Measurements from ENCODE around the gene BICC1. TPM values are rescaled to one million over a fixed set of nuclear protein-coding genes. Genes with fewer than 3 reads are reported as not detected.

Gene BICC1
- polyA plus RNA-seq, 3 donors, result 0.02 to 0.24 (median 0.14) TPM

GRCh38 chr10:58843760-58844159, 331.1 kb downstream of the BICC1 start:
- Histone ChIP-seq H4K20me1 (ENCODE audit: insufficient read depth, low read length) (no peaks in the 10 kb centered on the region), H2AFZ (ENCODE audit: insufficient read depth, low read depth, low read length, poor library complexity, severe bottlenecking) (no peak overlapping the region), H3K9me3 (replicated peaks in 1 of 2; ENCODE audit: control insufficient read depth in 1 of 2, insufficient read depth in 1 of 2, low read length in 2 of 2) (peaks cover 0 to 3% of the 10 kb centered on the region in 2 donors), H3K27ac (ENCODE audit: low read depth in 1 of 2, low read length in 2 of 2) (no peak overlapping the region), H3K36me3 (replicated peaks in 1 of 2; ENCODE audit: control insufficient read depth in 1 of 2, insufficient read depth in 2 of 2, low read length in 2 of 2) (no peaks in the 10 kb centered on the region), H3K4me2 (replicated peaks; ENCODE audit: extremely low read depth, low read length, poor library complexity, severe bottlenecking) (no peak overlapping the region), H3K79me2 (ENCODE audit: insufficient read depth, low read length) (no peaks in the 10 kb centered on the region), H3K4me3 (replicated peaks in 1 of 3; ENCODE audit: low read depth in 2 of 3, low read length in 3 of 3) (no peak overlapping the region), H3K27me3 (ENCODE audit: control insufficient read depth in 2 of 2, insufficient read depth in 2 of 2, low read length in 2 of 2) (no peaks in the 10 kb centered on the region), H3K9ac (ENCODE audit: insufficient read depth, low read length, poor library complexity, severe bottlenecking) (no peak overlapping the region), H3K4me1 (ENCODE audit: control insufficient read depth in 1 of 2, insufficient read depth in 2 of 2, low read length in 2 of 2) (no peaks in the 10 kb centered on the region)
- peaks cover 0 to 10% (median 3%) of the 10 kb centered on the region in 7 donors for H3K9me3 Mint-ChIP-seq
- no peaks in the 10 kb centered on the region for H3K4me1 Mint-ChIP-seq
- whole genome bisulfite sequencing (ENCODE audit: insufficient coverage), result 86% methylated on average over 1 of the region's 4 CpGs
- intact Hi-C loops (cut with micrococcal nuclease), result no loop called here
- H3K4me3 Mint-ChIP-seq, result no peak overlapping the region
- no peak overlapping the region for H3K27ac Mint-ChIP-seq
- no peak for TF ChIP-seq CTCF (IDR thresholded peaks at IDR 0.05)
- peaks cover 0 to 2% (median 0%) of the 10 kb centered on the region in 3 donors for H3K27me3 Mint-ChIP-seq (ENCODE audit: low read depth in 3 of 3)
- DNase-seq, result no peak
- no peaks in the 10 kb centered on the region for H3K36me3 Mint-ChIP-seq

DNA sequence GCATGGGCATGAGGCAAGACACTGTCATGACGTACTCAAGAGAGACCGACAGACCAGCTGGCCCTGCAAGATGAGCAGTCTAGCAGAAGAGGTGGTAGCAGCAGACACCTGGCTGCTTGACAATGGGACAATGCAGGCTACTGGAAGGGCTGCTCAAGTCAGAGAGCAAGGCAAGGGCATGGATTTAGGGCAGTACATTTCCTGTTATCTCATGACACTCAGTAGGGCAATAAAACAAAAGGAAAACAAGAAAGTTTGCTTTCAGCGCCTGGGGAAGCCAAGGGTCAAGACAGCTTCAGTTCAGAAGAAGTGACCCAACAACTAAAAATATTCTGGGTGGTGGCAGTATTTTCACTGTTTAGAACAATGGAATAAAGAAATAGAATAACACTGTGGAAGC, 332.0 kb downstream of the BICC1 start:
- Mint-ChIP-seq H3K36me3 (no peaks in the 10 kb centered on the region), H3K9me3 (peaks cover 2 to 13% (median 7%) of the 10 kb centered on the region in 7 donors), H3K27me3 (ENCODE audit: low read depth in 3 of 3) (peaks cover 0 to 2% (median 0%) of the 10 kb centered on the region in 3 donors), H3K4me3 (no peak overlapping the region), H3K4me1 (no peaks in the 10 kb centered on the region), H3K27ac (no peak overlapping the region)
- Histone ChIP-seq H3K79me2 (ENCODE audit: insufficient read depth, low read length) (no peaks in the 10 kb centered on the region), H3K36me3 (replicated peaks in 1 of 2; ENCODE audit: control insufficient read depth in 1 of 2, insufficient read depth in 2 of 2, low read length in 2 of 2) (no peaks in the 10 kb centered on the region), H4K20me1 (ENCODE audit: insufficient read depth, low read length) (no peaks in the 10 kb centered on the region), H3K4me1 (ENCODE audit: control insufficient read depth in 1 of 2, insufficient read depth in 2 of 2, low read length in 2 of 2) (no peaks in the 10 kb centered on the region), H3K27ac (ENCODE audit: low read depth in 1 of 2, low read length in 2 of 2) (no peak overlapping the region), H3K27me3 (ENCODE audit: control insufficient read depth in 2 of 2, insufficient read depth in 2 of 2, low read length in 2 of 2) (no peaks in the 10 kb centered on the region), H3K9ac (ENCODE audit: insufficient read depth, low read length, poor library complexity, severe bottlenecking) (no peak overlapping the region), H3K4me2 (replicated peaks; ENCODE audit: extremely low read depth, low read length, poor library complexity, severe bottlenecking) (no peak overlapping the region), H3K4me3 (replicated peaks in 1 of 3; ENCODE audit: low read depth in 2 of 3, low read length in 3 of 3) (no peak overlapping the region), H3K9me3 (replicated peaks in 1 of 2; ENCODE audit: control insufficient read depth in 1 of 2, insufficient read depth in 1 of 2, low read length in 2 of 2) (peaks cover 0 to 3% of the 10 kb centered on the region in 2 donors), H2AFZ (ENCODE audit: insufficient read depth, low read depth, low read length, poor library complexity, severe bottlenecking) (no peak overlapping the region)
- 78% methylated on average over 2 of the region's 3 CpGs for WGBS (ENCODE audit: insufficient coverage)
- DNase-seq, result no peak
- TF ChIP-seq CTCF (IDR thresholded peaks at IDR 0.05), result no peak
- intact Hi-C loops (cut with micrococcal nuclease), result no loop called here
